Panc1 (cell line): ENCODE results near the gene PSMD13. TPM values are rescaled to one million over a fixed set of nuclear protein-coding genes. Genes with fewer than 3 reads are reported as not detected.

Experiments used
- ATAC-seq: fragments of 200-7000 bp; cut with Tn5 transposase; 2 replicates; pipeline ENCODE4 v1.9.1; 2020; ENCODE audit warnings: mild to moderate bottlenecking, moderate library complexity
- BruUV-seq: library from RNA; stranded (reverse); fragments of 400-500 nt; replicated peaks from 2 replicates; lab custom pipeline; 2021; lab: Mats Ljungman, UMichigan
- CTCF ChIA-PET: fragments of 300-600 bp; sonication (Branson Sonifier 250); formaldehyde crosslinking; loops from one replicate; lab custom pipeline; 2022; ENCODE audit warnings: antibody characterized with exemption; lab: Charles Lee
- POLR2A ChIA-PET: fragments of 300-600 bp; sonication (Branson Sonifier 250); formaldehyde crosslinking; loops from one replicate; lab custom pipeline; 2022; ENCODE audit warnings: antibody characterized with exemption; lab: Charles Lee
- DNase-seq: peaks from one replicate; pipeline ENCODE4 v3.0.0-alpha.2; 2010; ENCODE audit warnings: low read depth, low spot score
- H3K27ac ChIP-seq: 2 replicates; pipeline ENCODE4 v1.5.1; 2011; ENCODE audit warnings: mild to moderate bottlenecking, low read length, inconsistent platforms
- H3K27me3 ChIP-seq: fragments of 200-500 bp; sonication (Bioruptor generic); 2 replicates; pipeline ENCODE4 v1.6.0; 2014; ENCODE audit warnings: low read length, inconsistent platforms; ENCODE audit not compliant: control insufficient read depth, insufficient read depth
- H3K36me3 ChIP-seq: fragments of 200-500 bp; sonication (Bioruptor generic); 2 replicates; pipeline ENCODE4 v1.5.1; 2014; ENCODE audit warnings: inconsistent platforms, mild to moderate bottlenecking, low read length, moderate library complexity; ENCODE audit not compliant: control insufficient read depth, insufficient read depth
- H3K4me1 ChIP-seq: 2 replicates; pipeline ENCODE4 v1.5.1; 2011; ENCODE audit warnings: inconsistent platforms, mild to moderate bottlenecking, low read length, moderate library complexity; ENCODE audit not compliant: control insufficient read depth, insufficient read depth
- H3K4me3 ChIP-seq, 2 experiments: 2 replicates each; pipeline ENCODE4 v1.5.1; 2011 to 2012; ENCODE audit warnings: low read depth in 2 of 2, low read length in 2 of 2, mild to moderate bottlenecking in 2 of 2, inconsistent platforms in 1 of 2, moderate library complexity in 1 of 2
- H3K9me3 ChIP-seq: fragments of 200-500 bp; sonication (Bioruptor generic); 2 replicates; pipeline ENCODE4 v1.5.1; 2014; ENCODE audit warnings: low read depth, mild to moderate bottlenecking, inconsistent platforms, low read length, moderate library complexity; ENCODE audit not compliant: control insufficient read depth, insufficient read depth
- in situ Hi-C: cut with HindIII; loops from 2 replicates; pipeline ENCODE4 v1.10.0; 2016; ENCODE audit warnings: low sequenced_read_pairs, low pct_unique_long_range_greater_than_20kb
- intact Hi-C: fragments of 100-400 bp; cut with micrococcal nuclease; formaldehyde crosslinking; loops from one replicate; pipeline ENCODE4 v1.10.0; 2022; ENCODE audit not compliant: unreplicated experiment
- total RNA-seq: library from RNA; stranded (reverse); gene quantifications from one replicate; pipeline ENCODE4 v1.2.1, GENCODE V29; 2021; ENCODE audit not compliant: unreplicated experiment
- TF ChIP-seq, protein P1 (sequence below): fragments of 450-650 bp; IDR thresholded peaks from 2 replicates; pipeline ENCODE4 v1.5.1; 2017; ENCODE audit warnings: mild to moderate bottlenecking
- TF ChIP-seq, protein P2 (sequence below), 2 experiments: IDR thresholded peaks; 2 replicates each; pipeline ENCODE4 v1.6.1; 2011 to 2012; ENCODE audit warnings: low read depth in 2 of 2, control low read depth in 1 of 2, low read length in 1 of 2, mild to moderate bottlenecking in 1 of 2, moderate library complexity in 1 of 2; ENCODE audit not compliant: insufficient read depth in 1 of 2

PSMD13 gene
- total RNA-seq, 1 experiment from 2014 or later: 271 TPM

DNA sequence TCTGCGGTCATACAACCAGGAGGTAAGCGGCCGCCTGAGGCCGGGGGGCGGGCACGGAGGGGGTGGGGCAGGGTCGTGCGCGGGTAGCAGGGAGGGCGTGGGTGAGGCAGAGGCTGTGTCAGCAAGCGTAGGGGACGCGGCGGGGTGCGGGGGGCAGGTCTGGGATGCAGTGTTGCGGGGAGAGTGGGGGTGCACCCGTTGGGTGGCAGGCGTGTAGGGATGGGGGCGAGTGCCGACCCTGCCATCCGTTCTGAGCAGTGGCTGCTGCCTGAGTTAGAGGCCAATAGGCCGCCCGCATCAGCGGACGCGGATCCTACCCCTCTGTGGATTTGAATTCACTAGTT is 27.9 kb upstream of the PSMD13 start:
- ATAC-seq: peak; percentile 5

DNA sequence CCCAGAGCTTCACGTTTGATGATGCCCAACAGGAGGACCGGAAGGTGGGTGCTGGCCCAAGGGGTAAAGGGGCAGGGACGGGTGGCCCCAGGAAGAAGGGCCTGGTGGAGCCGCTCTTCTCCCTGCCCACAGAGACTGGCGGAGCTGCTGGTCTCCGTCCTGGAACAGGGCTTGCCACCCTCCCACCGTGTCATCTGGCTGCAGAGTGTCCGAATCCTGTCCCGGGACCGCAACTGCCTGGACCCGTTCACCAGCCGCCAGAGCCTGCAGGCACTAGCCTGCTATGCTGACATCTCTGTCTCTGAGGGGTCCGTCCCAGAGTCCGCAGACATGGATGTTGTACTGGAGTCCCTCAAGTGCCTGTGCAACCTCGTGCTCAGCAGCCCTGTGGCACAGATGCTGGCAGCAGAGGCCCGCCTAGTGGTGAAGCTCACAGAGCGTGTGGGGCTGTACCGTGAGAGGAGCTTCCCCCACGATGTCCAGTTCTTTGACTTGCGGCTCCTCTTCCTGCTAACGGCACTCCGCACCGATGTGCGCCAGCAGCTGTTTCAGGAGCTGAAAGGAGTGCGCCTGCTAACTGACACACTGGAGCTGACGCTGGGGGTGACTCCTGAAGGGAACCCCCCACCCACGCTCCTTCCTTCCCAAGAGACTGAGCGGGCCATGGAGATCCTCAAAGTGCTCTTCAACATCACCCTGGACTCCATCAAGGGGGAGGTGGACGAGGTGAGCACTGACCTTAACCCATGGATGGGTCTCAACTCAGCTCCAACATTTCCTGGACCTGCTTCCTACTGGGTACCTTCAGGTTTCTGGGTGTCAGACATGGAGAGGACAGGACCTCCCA is 27.3 kb upstream of the PSMD13 start:
- intact Hi-C loops: loop anchor here (10.0 kb wide), 1 partner anchor 145 kb away; no protein-coding TSS in a partner anchor
- CTCF ChIA-PET: interaction anchor here (0.6 kb wide), 2 partner anchors 46 to 145 kb away, joined by 4 to 5 read pairs; no protein-coding TSS in a partner anchor

More for the DNA sequence above, 27.9 kb upstream of the PSMD13 start:
- Histone ChIP-seq H3K4me1 (peaks cover 33% of the 10 kb centered on the region), H3K36me3 (peaks cover 32% of the 10 kb centered on the region), H3K9me3 (no peaks in the 10 kb centered on the region), H3K27me3 (no peaks in the 10 kb centered on the region), H3K27ac (peak overlapping the region; percentile 100), H3K4me3 (peak overlapping the region; percentile 99 to 100)
- ChIA-PET CTCF (no interaction called here), POLR2A (no interaction called here)
- no peak for DNase-seq
- BruUV-seq: no TSS peak
- TF ChIP-seq, protein P1, sequence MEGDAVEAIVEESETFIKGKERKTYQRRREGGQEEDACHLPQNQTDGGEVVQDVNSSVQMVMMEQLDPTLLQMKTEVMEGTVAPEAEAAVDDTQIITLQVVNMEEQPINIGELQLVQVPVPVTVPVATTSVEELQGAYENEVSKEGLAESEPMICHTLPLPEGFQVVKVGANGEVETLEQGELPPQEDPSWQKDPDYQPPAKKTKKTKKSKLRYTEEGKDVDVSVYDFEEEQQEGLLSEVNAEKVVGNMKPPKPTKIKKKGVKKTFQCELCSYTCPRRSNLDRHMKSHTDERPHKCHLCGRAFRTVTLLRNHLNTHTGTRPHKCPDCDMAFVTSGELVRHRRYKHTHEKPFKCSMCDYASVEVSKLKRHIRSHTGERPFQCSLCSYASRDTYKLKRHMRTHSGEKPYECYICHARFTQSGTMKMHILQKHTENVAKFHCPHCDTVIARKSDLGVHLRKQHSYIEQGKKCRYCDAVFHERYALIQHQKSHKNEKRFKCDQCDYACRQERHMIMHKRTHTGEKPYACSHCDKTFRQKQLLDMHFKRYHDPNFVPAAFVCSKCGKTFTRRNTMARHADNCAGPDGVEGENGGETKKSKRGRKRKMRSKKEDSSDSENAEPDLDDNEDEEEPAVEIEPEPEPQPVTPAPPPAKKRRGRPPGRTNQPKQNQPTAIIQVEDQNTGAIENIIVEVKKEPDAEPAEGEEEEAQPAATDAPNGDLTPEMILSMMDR: no peak
- TF ChIP-seq, protein P2, sequence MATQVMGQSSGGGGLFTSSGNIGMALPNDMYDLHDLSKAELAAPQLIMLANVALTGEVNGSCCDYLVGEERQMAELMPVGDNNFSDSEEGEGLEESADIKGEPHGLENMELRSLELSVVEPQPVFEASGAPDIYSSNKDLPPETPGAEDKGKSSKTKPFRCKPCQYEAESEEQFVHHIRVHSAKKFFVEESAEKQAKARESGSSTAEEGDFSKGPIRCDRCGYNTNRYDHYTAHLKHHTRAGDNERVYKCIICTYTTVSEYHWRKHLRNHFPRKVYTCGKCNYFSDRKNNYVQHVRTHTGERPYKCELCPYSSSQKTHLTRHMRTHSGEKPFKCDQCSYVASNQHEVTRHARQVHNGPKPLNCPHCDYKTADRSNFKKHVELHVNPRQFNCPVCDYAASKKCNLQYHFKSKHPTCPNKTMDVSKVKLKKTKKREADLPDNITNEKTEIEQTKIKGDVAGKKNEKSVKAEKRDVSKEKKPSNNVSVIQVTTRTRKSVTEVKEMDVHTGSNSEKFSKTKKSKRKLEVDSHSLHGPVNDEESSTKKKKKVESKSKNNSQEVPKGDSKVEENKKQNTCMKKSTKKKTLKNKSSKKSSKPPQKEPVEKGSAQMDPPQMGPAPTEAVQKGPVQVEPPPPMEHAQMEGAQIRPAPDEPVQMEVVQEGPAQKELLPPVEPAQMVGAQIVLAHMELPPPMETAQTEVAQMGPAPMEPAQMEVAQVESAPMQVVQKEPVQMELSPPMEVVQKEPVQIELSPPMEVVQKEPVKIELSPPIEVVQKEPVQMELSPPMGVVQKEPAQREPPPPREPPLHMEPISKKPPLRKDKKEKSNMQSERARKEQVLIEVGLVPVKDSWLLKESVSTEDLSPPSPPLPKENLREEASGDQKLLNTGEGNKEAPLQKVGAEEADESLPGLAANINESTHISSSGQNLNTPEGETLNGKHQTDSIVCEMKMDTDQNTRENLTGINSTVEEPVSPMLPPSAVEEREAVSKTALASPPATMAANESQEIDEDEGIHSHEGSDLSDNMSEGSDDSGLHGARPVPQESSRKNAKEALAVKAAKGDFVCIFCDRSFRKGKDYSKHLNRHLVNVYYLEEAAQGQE (IDR thresholded peaks at IDR 0.05; ENCODE audit: insufficient read depth in 1 of 2, low read depth in 2 of 2, low read length in 1 of 2): no peak
- in situ Hi-C loops (no loop called here), intact Hi-C loops (no loop called here)

More for the DNA sequence above, 27.3 kb upstream of the PSMD13 start:
- peaks cover 37% of the 10 kb centered on the region for H3K36me3 ChIP-seq
- no peak for ATAC-seq
- POLR2A ChIA-PET: no interaction called here
- peaks cover 33% of the 10 kb centered on the region for H3K4me1 ChIP-seq
- H3K27ac ChIP-seq: peak overlapping the region; percentile 100
- in situ Hi-C loops: no loop called here
- DNase-seq: no peak
- TF ChIP-seq, protein P2 (IDR thresholded peaks at IDR 0.05; ENCODE audit: insufficient read depth in 1 of 2, low read depth in 2 of 2, low read length in 1 of 2): peak in 1 of 2 experiments; percentile 33; a peak in 1 of 4 replicates
- TF ChIP-seq, protein P1: no peak
- peak overlapping the region; percentile 99 to 100 for H3K4me3 ChIP-seq
- no peaks in the 10 kb centered on the region for H3K9me3 ChIP-seq
- BruUV-seq: no TSS peak
- H3K27me3 ChIP-seq: no peaks in the 10 kb centered on the region
